Measurements from ENCODE around the gene TLE4.

TLE4 gene

DNA sequence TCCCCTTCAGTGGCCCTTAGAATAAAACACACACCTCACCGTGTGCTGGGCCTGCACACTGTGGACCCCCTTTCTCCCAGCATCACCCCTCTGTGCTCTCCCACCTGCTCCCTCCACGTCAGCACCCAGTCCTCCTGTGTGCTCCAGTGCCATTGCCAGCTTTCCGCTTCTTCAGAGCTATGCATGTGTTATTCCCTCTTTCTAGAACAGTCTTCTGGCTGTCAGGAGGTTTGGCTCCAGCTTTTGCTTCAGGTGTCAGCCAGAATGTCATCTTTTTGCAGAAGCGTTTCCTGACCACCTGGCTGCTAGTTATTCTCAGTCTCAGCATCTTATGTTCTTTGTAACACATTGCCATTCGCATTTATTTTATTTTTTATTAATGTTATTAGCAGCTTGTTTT lies 119.7 kb downstream of the TLE4 start:
- no peak for DNase-seq (ENCODE audit: low spot score)

DNA sequence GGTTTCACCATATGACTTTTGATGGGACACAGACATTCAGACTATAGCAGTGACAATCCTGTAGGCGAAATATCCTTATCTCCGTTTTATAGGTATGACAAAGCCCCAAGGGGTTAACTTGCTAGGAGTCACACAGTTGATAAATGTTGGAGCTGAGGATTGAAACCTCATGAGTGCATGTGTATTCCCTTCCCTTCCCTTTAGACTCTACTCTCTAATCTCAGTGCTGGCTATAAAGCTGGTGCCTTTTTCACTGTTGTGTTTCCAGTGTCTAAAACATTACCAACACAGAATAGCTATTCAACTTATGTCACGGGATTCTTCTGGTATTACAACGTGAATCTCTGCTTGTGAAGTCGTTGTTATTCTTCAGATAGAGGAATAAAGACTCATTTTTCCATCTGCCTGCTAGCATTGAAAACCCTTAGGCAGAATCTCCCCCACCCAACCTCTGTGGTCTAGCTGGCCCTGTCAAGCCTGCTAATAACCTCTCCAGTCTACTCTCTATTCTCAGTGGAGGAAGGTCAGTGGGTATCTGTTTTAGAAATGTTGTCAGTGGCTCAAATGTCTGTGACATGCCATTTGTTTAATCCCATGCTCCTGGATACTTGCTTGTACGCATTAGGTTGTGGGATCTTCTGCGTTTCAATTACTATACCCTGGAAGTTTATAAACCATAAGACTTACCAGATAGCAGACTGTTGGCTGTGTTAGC lies 121.2 kb downstream of the TLE4 start:
- no peak for DNase-seq (ENCODE audit: low spot score)

DNA sequence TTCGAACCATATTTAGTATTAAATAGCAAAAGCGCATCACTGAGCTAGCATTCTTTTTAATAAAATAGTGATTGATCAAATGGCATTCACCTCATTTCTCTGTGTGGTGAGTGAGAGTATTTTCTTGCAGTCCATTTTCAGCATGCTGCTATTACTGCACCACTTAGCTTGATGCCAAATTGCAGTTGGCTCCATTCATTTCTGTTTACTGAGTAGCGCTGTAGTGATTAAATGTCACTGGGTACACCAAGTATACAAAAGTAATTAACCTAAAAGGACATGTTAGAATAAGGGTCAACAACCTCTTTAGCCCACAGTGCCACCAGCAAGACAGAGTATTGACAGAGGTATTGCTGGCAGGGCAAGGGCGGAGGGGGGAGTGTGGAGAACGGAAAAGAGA lies 122.0 kb downstream of the TLE4 start:
- no peak for DNase-seq (ENCODE audit: low spot score)

DNA sequence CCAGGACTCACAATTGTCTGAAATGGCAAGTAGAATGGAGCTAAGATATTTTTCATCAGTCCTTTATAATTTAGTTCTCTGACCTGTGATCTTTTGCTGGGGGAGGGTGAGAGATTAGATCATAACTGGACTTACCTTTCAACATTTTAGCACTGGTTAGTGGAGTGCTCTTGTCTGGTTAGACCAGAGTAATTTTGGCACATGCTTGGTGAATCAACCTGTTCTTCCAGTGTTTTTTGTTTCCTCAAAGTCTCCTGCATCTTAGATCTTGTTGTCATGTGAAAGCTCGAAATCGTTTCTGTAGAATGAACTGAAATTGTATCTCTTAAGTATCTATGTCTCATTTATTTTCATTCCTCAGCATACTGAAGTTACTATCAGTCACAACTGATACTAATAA lies 122.4 kb downstream of the TLE4 start:
- no peak for DNase-seq (ENCODE audit: low spot score)

DNA sequence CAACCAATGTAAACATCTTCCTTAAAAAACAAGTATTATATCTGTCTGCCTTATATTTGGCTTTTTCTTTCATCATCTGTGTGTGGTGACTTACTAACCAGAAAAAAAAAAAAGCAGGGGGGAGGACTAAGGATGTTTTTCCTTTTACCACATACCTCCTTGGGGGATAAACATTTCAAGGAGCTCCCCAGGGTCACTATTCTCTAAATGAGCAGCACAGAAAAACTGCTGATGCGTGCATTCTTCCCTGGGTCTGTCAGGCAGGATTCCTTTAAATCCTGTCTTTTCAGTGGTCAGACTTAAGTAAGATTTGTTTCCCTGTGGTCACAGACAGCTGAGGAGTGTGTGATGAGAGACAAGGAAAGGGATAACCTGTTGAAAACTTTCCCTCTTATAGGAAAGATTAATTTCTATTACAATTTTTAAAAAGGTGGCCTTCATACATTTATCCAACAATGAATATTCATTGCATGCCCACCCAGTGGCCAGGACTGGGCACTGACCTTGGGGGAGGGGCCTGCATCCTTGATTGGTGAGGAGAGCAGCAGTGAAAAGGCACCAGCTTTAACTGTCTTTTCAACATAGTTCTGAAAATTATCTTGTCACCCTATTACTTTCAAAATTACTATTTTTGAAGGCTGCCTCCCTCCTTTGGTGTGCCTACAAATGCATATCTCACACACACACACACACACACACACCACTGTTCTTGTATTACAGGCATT lies 123.1 kb downstream of the TLE4 start:
- DNase-seq (ENCODE audit: low spot score): no peak

DNA sequence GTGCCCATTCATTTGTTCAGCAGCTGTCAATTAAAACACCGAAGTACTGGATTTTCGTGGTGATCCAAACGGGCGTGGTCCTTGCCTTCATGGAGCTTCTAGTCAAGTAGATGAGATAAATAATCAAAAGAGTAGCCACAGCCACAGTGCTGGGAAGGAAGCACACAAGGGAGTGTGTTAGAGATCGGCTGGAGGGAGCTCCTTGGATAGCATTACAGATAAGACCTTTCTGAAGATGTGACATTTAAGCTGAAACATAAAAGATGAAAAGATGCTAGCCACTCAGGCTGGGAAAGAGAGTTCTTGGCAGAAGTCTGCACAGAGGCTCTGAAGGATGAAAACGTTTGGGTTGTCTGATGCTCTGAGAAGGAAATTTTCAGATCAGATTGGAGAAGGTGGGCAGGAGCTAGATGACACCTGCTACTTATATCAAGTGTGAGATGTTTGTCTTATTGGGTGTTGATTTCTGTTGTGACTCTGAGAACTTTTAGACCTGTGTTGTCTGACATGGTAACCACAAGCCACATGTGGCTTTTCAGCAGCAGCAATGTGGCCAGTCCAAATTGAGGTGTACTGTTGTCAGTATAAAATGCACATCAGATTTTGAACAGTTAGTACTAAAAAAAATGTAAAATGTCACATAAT lies 123.9 kb downstream of the TLE4 start:
- DNase-seq (ENCODE audit: low spot score): no peak

DNA sequence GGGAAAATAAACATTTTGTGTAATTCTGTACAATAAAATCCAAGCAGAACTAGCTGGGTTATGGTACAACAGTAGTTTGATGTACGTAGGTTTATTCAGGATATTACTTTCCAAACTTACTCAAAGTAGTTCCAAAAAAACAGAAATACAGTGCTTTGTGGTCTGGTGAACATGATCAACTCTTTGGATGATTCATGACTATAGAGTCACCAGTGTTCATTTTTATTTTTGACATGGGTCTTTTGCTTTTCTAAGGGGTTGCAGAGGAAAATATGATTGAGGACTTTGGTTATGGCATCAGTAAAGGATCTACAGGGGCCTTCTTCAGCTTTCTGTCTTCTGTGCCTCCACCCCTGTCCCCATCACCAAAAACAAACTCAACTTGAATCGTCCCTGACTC lies 127.2 kb downstream of the TLE4 start:
- DNase-seq (ENCODE audit: low spot score): no peak

DNA sequence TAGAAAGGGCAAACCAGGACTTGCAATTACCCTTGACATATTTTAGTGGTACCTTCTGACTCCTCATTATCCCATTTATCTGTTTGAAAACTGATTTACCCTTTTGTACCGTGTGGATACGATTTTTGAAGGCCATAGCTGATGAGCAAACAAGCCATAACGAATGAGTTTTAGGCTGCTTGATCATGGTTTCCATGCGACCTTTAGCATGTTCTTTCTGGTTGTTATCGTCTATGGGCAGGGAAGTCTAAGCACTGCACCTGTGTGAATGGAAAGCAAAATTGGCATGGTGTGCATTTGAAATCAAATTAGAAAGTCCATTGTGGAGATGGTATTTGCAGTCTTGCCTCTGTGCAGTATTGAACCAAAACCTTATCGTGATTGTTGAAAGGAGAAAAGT lies 127.7 kb downstream of the TLE4 start:
- DNase-seq (ENCODE audit: low spot score): no peak

DNA sequence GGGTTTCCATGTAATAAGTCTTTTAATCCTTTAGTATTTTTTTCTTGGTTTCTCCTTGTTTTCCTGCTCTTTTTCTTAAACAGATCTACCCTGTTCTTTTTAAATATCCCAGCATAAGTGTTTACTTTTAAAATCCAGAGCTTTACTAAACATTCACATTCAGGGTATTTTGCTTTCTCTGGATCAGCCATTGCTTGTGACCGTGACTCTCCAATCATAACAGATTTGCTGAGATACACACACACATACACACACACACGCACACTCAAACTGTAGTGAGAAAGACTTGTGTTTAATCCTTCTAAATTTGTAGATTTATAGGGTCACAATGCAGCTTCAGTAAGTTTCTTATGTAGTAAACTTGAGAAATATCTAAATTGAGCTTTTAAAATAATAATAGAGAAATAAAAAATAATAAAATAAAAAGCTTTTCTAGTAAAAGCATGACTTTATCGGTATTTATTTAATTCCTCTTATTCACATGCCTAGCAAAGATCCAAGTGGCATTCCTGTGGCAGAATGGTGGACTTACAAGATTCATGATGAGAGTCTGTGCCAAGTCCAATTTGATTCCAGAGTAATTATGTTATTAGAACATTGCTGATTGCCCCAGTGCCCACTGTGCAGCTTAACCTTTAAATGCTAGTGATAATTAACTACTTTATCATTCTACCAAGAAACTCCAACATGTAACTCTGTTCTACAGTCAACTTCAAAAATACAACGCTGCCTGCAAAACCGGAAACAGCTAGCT lies 129.0 kb downstream of the TLE4 start:
- DNase-seq (ENCODE audit: low spot score): no peak

DNA sequence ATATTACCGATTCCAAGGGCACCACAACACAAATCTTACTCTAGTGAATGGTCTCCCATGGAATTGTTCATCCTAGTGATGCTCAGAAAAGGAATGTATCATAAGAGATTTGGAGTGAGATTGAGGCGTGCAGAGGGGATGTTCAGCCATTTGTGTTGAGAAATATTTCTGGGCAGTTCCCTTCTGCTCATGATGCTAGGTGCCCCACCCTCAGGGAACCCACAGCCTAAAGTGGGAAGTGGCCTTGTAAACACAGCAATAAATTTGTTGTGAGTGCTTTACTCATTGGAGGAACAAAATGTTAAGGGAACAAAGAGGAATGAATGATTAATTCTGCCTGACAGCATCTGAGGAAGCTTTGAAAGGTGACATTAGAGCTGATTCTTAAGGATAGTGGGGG lies 129.9 kb downstream of the TLE4 start:
- no peak for DNase-seq (ENCODE audit: low spot score)

DNA sequence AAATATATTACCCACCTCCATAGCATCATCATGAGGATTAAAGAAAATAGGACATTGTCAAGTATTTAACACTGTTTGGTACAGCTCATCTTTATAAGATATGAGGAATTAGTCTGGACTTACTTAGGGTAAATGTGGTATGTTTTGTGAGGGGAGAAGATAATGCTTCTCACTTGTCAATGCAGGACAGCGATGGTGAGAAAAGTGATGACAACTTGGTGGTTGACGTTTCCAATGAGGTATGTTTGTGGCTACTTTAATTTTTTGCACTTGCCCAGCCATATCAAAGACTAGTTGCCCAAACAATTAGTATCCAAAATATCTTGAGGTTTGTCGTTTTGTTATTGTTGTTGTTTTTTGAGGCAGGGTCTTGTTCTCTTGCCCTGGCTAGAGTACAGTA lies 133.9 kb downstream of the TLE4 start:
- no peak for DNase-seq (ENCODE audit: low spot score)

DNA sequence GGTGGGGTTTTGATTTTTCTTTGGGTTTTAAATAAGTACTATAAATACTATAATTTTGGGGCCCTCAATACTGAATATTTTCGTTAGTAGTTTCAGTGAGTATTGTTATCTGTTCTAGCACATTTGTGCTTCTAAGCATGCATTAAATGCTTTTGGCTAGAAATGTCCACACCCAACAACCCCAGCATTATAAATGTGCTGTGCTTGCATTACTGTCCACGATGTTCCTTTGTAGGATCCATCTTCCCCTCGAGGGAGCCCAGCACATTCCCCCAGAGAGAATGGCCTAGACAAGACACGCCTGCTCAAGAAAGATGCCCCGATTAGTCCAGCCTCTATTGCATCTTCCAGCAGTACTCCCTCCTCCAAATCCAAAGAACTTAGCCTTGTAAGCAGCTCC lies 134.7 kb downstream of the TLE4 start:
- DNase-seq (ENCODE audit: low spot score): no peak

DNA sequence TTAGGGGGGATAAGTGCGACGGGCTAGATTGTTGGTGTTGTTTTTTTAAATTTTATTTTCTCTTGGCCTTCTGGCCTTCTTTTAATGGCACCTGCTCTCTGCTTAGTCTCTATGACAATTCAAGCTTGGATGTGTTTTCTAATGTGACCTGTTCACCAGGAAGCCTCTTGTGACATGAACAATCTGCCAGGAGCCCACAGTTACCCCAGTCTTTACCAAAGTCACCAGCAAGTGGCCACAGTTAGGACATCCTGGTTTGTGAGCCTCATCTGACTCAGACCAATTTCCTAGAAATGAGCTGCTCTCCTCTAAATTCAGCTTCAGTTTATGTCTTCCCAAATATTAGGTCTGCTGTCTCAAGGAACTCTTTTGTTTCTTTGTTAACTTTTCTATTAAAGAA lies 135.8 kb downstream of the TLE4 start:
- DNase-seq (ENCODE audit: low spot score): no peak

DNA sequence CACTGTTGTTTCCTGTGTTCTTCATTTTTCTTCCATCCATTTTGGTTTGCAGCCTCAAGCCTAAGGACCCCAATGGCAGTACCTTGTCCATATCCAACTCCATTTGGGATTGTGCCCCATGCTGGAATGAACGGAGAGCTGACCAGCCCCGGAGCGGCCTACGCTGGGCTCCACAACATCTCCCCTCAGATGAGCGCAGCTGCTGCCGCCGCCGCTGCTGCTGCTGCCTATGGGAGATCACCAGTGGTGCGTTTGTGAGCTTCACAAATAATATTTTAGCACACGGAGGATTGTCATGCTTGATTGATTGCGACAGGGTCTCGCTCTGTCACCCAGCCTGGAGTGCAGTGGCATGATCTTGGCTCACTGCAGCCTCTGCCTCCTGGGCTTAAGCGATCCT lies 136.8 kb downstream of the TLE4 start:
- DNase-seq (ENCODE audit: low spot score): no peak

DNA sequence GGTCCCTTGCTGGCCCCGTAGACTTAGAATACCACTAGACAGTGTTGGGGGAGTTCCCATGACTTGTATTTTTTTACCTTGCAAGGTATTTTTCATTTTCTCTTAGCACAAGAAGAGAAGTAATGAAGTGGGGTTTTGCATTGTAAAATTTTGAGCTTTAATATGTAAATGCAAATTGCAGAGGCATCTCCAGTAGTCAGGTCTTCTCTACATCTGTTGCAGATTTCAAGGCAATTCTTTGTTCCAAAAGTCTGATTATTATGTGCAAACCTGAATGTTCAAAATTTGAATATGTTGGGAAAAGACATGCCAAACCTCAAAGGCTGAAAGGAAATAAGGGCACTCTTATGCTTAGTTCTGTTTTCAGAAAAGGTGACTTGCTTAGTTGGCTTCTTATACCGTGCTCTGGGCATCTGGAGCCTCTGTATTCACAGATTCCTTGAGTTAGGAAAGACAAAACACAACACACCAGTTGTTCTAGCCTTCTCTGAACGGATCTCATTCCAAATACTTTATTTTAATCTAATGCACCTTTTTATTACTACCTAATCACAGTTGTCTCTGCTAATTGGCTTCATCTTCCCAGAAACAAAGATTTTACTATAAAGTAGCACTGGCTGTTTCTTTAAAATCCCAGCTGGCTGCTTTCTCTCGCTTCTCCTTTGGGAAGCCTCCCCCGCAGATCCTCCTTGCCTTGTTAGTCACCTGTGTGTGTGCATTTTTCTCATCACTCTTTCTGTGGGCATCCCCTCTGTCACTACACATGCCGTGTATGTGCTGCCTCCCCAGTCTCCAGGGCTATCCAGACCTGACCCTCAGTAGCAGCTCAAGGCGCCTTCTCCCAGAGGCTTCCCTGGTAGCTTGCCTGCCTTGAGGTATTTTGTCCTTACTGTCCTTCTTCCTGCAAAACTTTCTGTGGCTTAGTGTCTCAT lies 138.2 kb downstream of the TLE4 start:
- no peak for DNase-seq (ENCODE audit: low spot score)

DNA sequence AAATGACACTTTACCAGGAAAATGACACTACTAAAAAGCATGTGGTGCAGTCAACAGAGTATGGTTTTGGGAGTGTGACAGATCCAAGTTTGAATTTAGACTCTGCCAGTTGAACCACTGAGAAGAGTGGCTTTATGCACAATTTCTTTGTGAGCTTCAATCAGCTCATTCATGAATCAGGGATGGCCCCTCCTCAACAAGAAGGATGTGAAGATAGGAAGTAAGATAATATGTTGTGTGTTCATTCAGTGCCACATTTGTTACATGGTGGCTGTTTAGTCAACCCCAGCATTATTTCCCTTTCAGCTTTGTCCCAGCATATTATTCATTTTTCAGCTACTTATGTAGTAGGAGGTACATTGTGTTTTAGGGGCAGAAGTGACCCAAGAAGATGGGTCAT lies 140.1 kb downstream of the TLE4 start:
- no peak for DNase-seq (ENCODE audit: low spot score)

DNA sequence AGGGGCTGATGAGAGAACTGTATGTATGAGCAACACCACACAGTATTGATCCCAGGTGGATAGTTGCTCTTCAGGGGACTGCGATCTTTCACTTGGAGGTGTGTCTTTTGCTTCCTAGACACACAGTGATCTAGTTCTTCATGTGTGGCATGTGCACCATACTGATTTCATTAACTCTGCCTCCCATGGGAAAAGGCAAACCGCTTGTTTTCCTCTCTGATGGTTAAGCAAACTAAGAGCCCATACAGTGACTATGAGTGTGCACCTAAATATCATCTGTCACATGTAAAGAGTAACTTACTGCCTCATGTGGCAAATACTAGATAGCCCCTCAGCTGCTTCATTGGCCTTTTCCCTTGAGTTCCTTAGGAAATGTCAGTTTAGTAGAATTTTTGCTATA lies 147.3 kb downstream of the TLE4 start:
- no peak for DNase-seq (ENCODE audit: low spot score)

DNA sequence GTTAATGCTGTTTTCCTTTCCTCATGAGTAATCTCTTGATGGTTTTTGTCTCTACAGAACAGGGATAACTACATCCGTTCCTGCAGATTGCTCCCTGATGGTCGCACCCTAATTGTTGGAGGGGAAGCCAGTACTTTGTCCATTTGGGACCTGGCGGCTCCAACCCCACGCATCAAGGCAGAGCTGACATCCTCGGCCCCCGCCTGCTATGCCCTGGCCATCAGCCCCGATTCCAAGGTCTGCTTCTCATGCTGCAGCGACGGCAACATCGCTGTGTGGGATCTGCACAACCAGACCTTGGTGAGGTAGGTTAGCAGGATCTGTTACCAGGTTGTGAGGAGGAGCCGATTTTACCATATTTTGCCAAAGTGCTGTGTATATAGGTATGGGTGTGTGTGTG lies 148.2 kb downstream of the TLE4 start:
- no peak for DNase-seq (ENCODE audit: low spot score)

DNA sequence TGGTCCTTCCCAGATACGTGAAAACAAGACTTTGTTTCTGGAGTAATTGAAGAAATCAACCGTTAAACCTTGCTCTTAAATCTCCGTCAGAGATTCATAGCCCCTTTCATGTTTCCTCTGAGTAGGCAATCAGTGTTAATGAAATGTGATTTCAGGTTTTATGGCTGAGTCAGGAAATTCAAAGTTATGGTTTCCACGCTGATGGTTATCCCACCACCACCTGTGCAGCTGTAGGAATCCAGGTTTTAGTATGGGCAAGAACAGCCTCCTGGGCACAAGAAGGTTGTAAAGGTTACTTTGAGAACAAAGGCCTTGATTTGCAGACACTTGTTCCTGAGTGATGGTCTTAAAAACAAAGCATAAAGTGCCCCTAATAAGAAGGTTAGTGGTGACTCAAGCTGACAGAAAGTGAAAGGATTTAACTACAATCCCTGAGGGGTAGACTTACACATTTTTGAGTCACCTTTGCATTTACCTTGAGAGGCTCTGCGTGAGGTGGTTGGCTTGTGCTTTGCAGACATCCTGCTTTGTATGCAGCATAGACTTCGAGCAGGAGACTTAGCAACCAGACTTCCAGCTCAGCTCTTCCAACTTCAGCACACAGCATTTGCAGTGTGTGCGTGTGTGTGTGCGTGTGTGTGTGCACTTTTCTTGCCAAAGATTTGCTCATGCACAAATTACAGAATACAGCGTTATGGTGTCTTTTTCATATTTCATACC lies 159.6 kb downstream of the TLE4 start:
- no peak for DNase-seq (ENCODE audit: low spot score)

DNA sequence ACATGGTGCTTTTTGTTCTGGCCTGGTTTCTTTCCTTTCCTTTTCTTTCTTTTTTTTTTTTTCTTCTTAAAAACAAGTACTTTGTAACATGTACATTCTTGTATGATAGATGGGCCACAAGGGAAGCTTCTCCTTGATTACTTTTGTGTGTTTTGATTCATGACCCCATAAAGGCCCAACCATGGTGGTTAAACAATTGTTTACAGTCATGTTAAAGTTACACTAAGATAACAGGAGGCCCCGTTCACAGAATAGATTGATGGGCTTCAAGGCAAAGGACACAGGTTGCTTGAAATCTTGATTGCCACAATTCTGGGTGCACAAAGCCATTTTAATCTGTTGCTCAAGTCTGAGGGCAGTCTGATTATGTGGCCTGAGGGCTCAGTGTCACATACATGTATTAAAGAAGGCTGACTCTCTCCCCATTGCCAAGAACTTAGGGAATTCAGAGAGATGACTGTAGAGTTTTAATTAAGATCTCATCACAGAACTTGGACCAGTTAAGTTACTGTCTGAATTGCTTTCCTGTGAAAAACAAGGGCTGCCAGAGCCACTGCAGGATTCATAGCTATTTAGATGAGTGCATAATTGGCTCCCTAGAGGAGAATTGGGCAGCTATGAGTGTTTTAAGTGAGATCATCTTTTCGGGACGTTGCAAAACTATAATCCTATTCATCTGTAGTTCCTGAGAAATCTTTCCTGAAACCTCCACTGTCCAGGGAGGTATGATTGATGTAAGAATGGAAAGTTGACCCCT lies 163.4 kb downstream of the TLE4 start:
- DNase-seq (ENCODE audit: low spot score): no peak
